Measurements from ENCODE around the gene KCTD12. TPM values are rescaled to one million over a fixed set of nuclear protein-coding genes. Genes with fewer than 3 reads are reported as not detected.

KCTD12 gene
- total and polyA plus RNA-seq, 2 of the 13 experiments (the other 11 are each of a cell fraction or from before 2014, with no cell fraction given): not detected

GRCh38 chr13:76861859-76862258 is 24.3 kb downstream of the KCTD12 start (continued):
- no peak for TF ChIP-seq HINFP (CRISPR knock-in tag; IDR thresholded peaks at IDR 0.05; ENCODE audit: low read depth)
- no peak for TF ChIP-seq ARID2 (CRISPR knock-in tag; IDR thresholded peaks at IDR 0.05; ENCODE audit: borderline replicate concordance)
- no peak for TF ChIP-seq MTF2 (CRISPR knock-in tag; IDR thresholded peaks at IDR 0.05; ENCODE audit: borderline replicate concordance)
- no peak for TF ChIP-seq TEAD2 (CRISPR knock-in tag; IDR thresholded peaks at IDR 0.05)
- TF ChIP-seq ARID4A (CRISPR knock-in tag; IDR thresholded peaks at IDR 0.05; ENCODE audit: borderline replicate concordance): no peak
- no peak for TF ChIP-seq NCOA5 (CRISPR knock-in tag; IDR thresholded peaks at IDR 0.05)
- TF ChIP-seq ZBTB42 (CRISPR knock-in tag; IDR thresholded peaks at IDR 0.05): no peak
- no peak for TF ChIP-seq SETDB1 (CRISPR knock-in tag; IDR thresholded peaks at IDR 0.05; ENCODE audit: borderline replicate concordance)

DNA sequence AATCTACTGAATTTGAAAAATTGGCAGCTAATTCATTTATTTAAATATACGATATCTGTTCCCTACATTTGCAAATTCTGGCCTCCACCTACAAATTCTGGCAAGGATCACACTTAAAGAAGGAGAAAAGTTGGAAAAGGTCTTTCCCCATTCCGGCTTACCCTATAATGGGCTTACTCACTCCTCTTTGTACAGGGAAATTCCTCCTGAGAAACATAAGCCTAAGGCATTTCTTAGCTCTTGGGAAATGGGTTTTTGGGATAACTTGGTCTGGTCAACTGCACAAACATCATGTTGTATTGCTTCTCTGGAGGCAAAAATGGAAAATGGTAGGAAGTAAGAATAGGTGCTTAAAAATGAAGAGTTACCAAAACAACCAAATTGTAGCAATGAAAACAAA is 25.5 kb downstream of the KCTD12 start:
- ATAC-seq (no peak), FAIRE-seq (no peak), DNase-seq (ENCODE audit: low spot score) (no peak)
- Histone ChIP-seq H2AFZ (ENCODE audit: low read length) (no peak overlapping the region), H3K36me3 (replicated peaks in 1 of 2; ENCODE audit: control insufficient read depth in 1 of 2, insufficient read depth in 2 of 2, low read length in 2 of 2) (no peaks in the 10 kb centered on the region), H3K4me3 (replicated peaks in 1 of 3; ENCODE audit: insufficient read depth in 1 of 3, low read depth in 2 of 3, low read length in 3 of 3) (no peak overlapping the region), H3K79me2 (ENCODE audit: insufficient read depth, low read length) (no peaks in the 10 kb centered on the region), H3K4me2 (ENCODE audit: low read depth, low read length) (no peak overlapping the region), H3K27me3 (ENCODE audit: control insufficient read depth in 1 of 2, insufficient read depth in 2 of 2, low read length in 2 of 2) (no peaks in the 10 kb centered on the region), H3K27ac (ENCODE audit: extremely low read length, insufficient read depth, low read length) (no peak overlapping the region), H3K9ac (ENCODE audit: insufficient read depth, low read depth, low read length) (no peak overlapping the region), H3K9me3 (ENCODE audit: low read length) (no peaks in the 10 kb centered on the region), H4K20me1 (ENCODE audit: insufficient read depth, low read length) (no peaks in the 10 kb centered on the region), H3K4me1 (ENCODE audit: insufficient read depth, low read length) (no peaks in the 10 kb centered on the region)
- ChIA-PET POLR2A (no interaction called here), CTCF (ENCODE audit: low intra/inter-chr PET ratio, low total read pairs) (no interaction called here)
- intact Hi-C loops (cut with micrococcal nuclease; ENCODE audit: unreplicated experiment) (no loop called here), in situ Hi-C loops (cut with HindIII; ENCODE audit: extremely low pct_ligation_motif_present, low pct_unique_long_range_greater_than_20kb) (no loop called here)
- no TSS peak for BruUV-seq (replicated peaks)
- no peak for TF ChIP-seq ISX (CRISPR knock-in tag; conservative IDR thresholded peaks at IDR 0.05)
- no peak for TF ChIP-seq ZNF567 (CRISPR knock-in tag; IDR thresholded peaks at IDR 0.05; ENCODE audit: borderline replicate concordance)
- TF ChIP-seq, protein P1, sequence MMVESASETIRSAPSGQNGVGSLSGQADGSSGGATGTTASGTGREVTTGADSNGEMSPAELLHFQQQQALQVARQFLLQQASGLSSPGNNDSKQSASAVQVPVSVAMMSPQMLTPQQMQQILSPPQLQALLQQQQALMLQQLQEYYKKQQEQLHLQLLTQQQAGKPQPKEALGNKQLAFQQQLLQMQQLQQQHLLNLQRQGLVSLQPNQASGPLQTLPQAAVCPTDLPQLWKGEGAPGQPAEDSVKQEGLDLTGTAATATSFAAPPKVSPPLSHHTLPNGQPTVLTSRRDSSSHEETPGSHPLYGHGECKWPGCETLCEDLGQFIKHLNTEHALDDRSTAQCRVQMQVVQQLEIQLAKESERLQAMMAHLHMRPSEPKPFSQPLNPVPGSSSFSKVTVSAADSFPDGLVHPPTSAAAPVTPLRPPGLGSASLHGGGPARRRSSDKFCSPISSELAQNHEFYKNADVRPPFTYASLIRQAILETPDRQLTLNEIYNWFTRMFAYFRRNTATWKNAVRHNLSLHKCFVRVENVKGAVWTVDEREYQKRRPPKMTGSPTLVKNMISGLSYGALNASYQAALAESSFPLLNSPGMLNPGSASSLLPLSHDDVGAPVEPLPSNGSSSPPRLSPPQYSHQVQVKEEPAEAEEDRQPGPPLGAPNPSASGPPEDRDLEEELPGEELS (CRISPR knock-in tag; IDR thresholded peaks at IDR 0.05): no peak
- TF ChIP-seq TOPORS (CRISPR knock-in tag; IDR thresholded peaks at IDR 0.05): no peak
- TF ChIP-seq SP1 (IDR thresholded peaks at IDR 0.05): no peak
- no peak for TF ChIP-seq SP1 (CRISPR knock-in tag; IDR thresholded peaks at IDR 0.05)
- 2% methylated on average over 2 of the region's 2 CpGs for WGBS (ENCODE audit: low lambda C conversion rate)
